ENCODE measurements around the gene SH3D21. TPM values are rescaled to one million over a fixed set of nuclear protein-coding genes. Genes with fewer than 3 reads are reported as not detected.

The SH3D21 gene
- total and polyA plus RNA-seq, 10 donors: 1.7 to 9.4 (median 4.0) TPM

DNA sequence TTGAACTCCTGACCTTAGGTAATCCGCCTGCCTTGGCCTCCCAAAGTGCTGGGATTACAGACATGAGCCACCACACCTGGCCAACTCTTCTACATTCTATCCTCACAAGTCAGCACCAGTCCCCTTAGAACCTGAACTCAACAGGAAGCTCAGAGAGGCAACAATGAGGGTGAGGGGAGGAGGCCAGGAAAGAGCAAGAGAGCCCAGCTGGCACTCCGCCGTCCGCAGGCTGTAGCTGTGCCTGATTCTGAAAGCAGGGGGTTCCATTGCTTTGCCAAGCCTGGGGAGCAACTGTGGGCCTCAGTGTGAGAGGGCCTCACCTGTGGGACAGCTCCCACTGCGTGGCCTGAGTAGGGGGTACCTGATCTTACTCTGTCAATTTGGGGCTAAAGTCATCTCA lies 60.9 kb downstream of the SH3D21 start:
- Histone ChIP-seq H3K27me3 (replicated peaks in 1 of 7) (no peaks in the 10 kb centered on the region), H3K36me3 (peaks cover 0 to 43% (median 14%) of the 10 kb centered on the region in 6 donors), H3K4me1 (peaks cover 39 to 86% (median 75%) of the 10 kb centered on the region in 6 donors), H3K9me3 (no peaks in the 10 kb centered on the region), H3K4me3 (peak overlapping the region in 1 of 8 donors; percentile 49), H3K27ac (peak overlapping the region; percentile 57 to 97 (median 82))
- TF ChIP-seq POLR2A (IDR thresholded peaks at IDR 0.05) (no peak), POLR2AphosphoS5 (IDR thresholded peaks at IDR 0.05) (peak in 1 of 3 donors; percentile 34)
- TF ChIP-seq, protein P1, sequence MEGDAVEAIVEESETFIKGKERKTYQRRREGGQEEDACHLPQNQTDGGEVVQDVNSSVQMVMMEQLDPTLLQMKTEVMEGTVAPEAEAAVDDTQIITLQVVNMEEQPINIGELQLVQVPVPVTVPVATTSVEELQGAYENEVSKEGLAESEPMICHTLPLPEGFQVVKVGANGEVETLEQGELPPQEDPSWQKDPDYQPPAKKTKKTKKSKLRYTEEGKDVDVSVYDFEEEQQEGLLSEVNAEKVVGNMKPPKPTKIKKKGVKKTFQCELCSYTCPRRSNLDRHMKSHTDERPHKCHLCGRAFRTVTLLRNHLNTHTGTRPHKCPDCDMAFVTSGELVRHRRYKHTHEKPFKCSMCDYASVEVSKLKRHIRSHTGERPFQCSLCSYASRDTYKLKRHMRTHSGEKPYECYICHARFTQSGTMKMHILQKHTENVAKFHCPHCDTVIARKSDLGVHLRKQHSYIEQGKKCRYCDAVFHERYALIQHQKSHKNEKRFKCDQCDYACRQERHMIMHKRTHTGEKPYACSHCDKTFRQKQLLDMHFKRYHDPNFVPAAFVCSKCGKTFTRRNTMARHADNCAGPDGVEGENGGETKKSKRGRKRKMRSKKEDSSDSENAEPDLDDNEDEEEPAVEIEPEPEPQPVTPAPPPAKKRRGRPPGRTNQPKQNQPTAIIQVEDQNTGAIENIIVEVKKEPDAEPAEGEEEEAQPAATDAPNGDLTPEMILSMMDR (IDR thresholded peaks at IDR 0.05 in 8 of 11, conservative IDR thresholded peaks at IDR 0.05 in 3 of 11): no peak
- WGBS, 5 donors: 36 to 77% (median 61%) methylated on average over 5 of the region's 5 CpGs
- intact Hi-C loops (cut with DNase I; ENCODE audit: low total_unique reads): no loop called here
- DNase-seq: peak; percentile 81

DNA sequence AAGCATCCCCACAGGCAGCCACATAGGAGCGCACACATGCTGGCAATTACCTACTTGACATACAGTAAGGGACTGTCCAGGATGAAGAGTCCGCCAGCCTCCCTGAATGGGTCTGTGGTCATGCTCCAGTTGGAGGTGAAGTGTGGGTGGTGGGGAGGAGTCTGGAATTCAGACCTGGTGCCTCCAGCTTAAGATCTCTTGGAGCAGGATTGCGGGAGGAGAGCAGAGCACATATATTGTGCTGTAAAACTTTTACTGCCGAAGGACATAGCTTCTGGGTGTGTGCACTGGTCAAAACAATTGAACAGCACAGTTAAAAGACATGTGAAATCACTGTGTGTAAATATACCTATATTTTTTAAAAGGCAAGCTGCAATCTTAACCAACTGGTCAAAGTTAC lies 61.6 kb downstream of the SH3D21 start:
- WGBS, 5 donors: 93 to 96% (median 94%) methylated on average over 4 of the region's 4 CpGs
- intact Hi-C loops (cut with DNase I; ENCODE audit: low total_unique reads): no loop called here
- no peaks in the 10 kb centered on the region for H3K27me3 ChIP-seq (replicated peaks in 1 of 7)
- peaks cover 44 to 89% (median 79%) of the 10 kb centered on the region in 6 donors for H3K4me1 ChIP-seq
- H3K4me3 ChIP-seq: no peak overlapping the region
- H3K36me3 ChIP-seq: peaks cover 0 to 40% (median 8%) of the 10 kb centered on the region in 6 donors
- no peaks in the 10 kb centered on the region for H3K9me3 ChIP-seq
- TF ChIP-seq POLR2A (IDR thresholded peaks at IDR 0.05): no peak
- TF ChIP-seq POLR2AphosphoS5 (IDR thresholded peaks at IDR 0.05): no peak
- TF ChIP-seq, protein P1 (IDR thresholded peaks at IDR 0.05 in 8 of 11, conservative IDR thresholded peaks at IDR 0.05 in 3 of 11): no peak
- H3K27ac ChIP-seq: peak overlapping the region; percentile 32 to 97 (median 82)
- no peak for DNase-seq

DNA sequence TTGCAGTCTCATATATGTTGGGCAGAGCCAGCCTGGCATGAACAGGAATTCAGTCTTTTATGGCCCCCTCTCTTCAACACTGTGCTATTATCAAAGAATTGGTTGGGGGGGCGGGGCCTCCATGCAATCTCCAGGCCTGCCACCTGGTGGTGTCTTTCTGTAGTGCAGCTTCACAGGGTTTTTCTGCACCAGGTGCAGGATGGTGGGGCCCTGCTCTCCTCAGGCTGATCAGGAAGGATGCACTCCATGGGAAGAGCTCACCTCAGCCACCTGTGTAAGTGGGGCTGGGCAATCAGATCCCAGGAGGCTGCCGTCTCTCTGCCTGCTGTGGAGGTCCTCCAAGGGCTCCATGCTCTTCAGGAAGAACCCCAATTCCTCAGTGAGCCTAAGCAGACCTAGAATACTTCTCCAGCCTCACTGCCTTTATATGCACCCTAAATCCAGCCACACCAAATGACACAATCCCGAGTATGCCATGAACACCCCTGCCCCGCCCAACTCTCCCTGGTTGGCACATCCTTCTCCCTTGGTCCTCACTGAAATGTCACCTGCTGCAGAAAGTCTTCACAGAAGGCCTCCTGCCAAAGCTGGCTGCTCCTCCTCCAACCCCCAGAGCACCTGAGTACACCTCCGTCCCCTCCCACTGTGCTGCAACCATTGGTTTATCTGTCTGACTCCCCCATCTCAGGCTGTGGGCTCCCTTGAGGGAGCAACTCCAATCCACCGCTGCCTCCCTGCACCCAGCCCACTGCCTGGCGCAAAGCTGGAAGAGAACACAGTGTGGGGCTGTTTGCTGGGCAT lies 63.1 kb downstream of the SH3D21 start:
- H3K4me1 ChIP-seq: peaks cover 59 to 100% (median 93%) of the 10 kb centered on the region in 6 donors
- peak; percentile 8 to 61 (median 31) for TF ChIP-seq POLR2AphosphoS5 (IDR thresholded peaks at IDR 0.05)
- TF ChIP-seq, protein P1 (IDR thresholded peaks at IDR 0.05 in 8 of 11, conservative IDR thresholded peaks at IDR 0.05 in 3 of 11): peak; percentile 88 to 98 (median 95)
- TF ChIP-seq POLR2A (IDR thresholded peaks at IDR 0.05): no peak
- DNase-seq: peak; percentile 92
- peak overlapping the region in 7 of 8 donors; percentile 42 to 97 (median 62) for H3K27ac ChIP-seq
- H3K27me3 ChIP-seq (replicated peaks in 1 of 7): no peaks in the 10 kb centered on the region
- no peaks in the 10 kb centered on the region for H3K9me3 ChIP-seq
- intact Hi-C loops (cut with DNase I; ENCODE audit: low total_unique reads): no loop called here
- H3K36me3 ChIP-seq: peaks cover 0 to 34% (median 2%) of the 10 kb centered on the region in 6 donors
- 49 to 71% (median 59%) methylated on average over 5 to 7 of the region's 7 CpGs for WGBS, 5 donors
- H3K4me3 ChIP-seq: peak overlapping the region in 1 of 8 donors; percentile 1

Other genes starting within 250 kb of the SH3D21 start
- not detected for gene TEKT2, start 222.3 kb upstream of the SH3D21 start, total RNA-seq
- gene TEKT2, start 222.3 kb upstream of the SH3D21 start, polyA plus RNA-seq: under 1 TPM in 1 of 3 donors, not detected in 2; 0.33 TPM
- 10 to 100 TPM; 21.3 to 44.9 (median 26.6) TPM for gene ADPRS, start 217.5 kb upstream of the SH3D21 start, total RNA-seq
- 10 to 100 TPM; 21.3 to 34.0 (median 22.2) TPM for gene ADPRS, start 217.5 kb upstream of the SH3D21 start, polyA plus RNA-seq
- 10 to 100 TPM in 4 of 7 donors, 1 to 10 TPM in 3; 7.0 to 32.0 (median 10.3) TPM for gene COL8A2, start 181.1 kb upstream of the SH3D21 start, total RNA-seq
- gene COL8A2, start 181.1 kb upstream of the SH3D21 start, polyA plus RNA-seq: 1 to 10 TPM; 2.1 to 5.9 (median 4.3) TPM
- 10 to 100 TPM; 46.7 to 98.1 (median 56.4) TPM for gene TRAPPC3, start 156.9 kb upstream of the SH3D21 start, total RNA-seq
- gene TRAPPC3, start 156.9 kb upstream of the SH3D21 start, polyA plus RNA-seq: 10 to 100 TPM; 42.9 to 70.1 (median 60.2) TPM
- gene MAP7D1, start 150.2 kb upstream of the SH3D21 start, total RNA-seq: 100 to 1,000 TPM in 3 of 7 donors, 10 to 100 TPM in 4; 72.6 to 116 (median 96.9) TPM
- 10 to 100 TPM; 30.4 to 62.7 (median 38.0) TPM for gene MAP7D1, start 150.2 kb upstream of the SH3D21 start, polyA plus RNA-seq
- 100 to 1,000 TPM in 1 of 7 donors, 10 to 100 TPM in 6; 72.8 to 109 (median 95.4) TPM for gene THRAP3, start 81.9 kb upstream of the SH3D21 start, total RNA-seq
- 10 to 100 TPM; 21.2 to 33.0 (median 27.0) TPM for gene THRAP3, start 81.9 kb upstream of the SH3D21 start, polyA plus RNA-seq
- 10 to 100 TPM; 31.1 to 77.4 (median 43.7) TPM for gene EVA1B, start 17.3 kb downstream of the SH3D21 start, total RNA-seq
- gene EVA1B, start 17.3 kb downstream of the SH3D21 start, polyA plus RNA-seq: 10 to 100 TPM; 17.2 to 45.1 (median 37.4) TPM
- 10 to 100 TPM; 43.3 to 79.2 (median 55.3) TPM for gene STK40, start 79.6 kb downstream of the SH3D21 start, total RNA-seq
- 10 to 100 TPM; 13.7 to 37.4 (median 14.8) TPM for gene STK40, start 79.6 kb downstream of the SH3D21 start, polyA plus RNA-seq
- 10 to 100 TPM; 42.9 to 62.2 (median 49.0) TPM for gene LSM10, start 91.5 kb downstream of the SH3D21 start, total RNA-seq
- gene LSM10, start 91.5 kb downstream of the SH3D21 start, polyA plus RNA-seq: 10 to 100 TPM; 65.1 to 87.6 (median 86.6) TPM
- 1 to 10 TPM; 1.1 to 3.3 (median 1.4) TPM for gene OSCP1, start 144.1 kb downstream of the SH3D21 start, total RNA-seq
- gene OSCP1, start 144.1 kb downstream of the SH3D21 start, polyA plus RNA-seq: 1 to 10 TPM in 1 of 3 donors, under 1 TPM in 2; 0.70 to 1.8 (median 0.76) TPM
- 10 to 100 TPM; 31.2 to 57.8 (median 38.0) TPM for gene MRPS15, start 158.0 kb downstream of the SH3D21 start, total RNA-seq
- gene MRPS15, start 158.0 kb downstream of the SH3D21 start, polyA plus RNA-seq: 10 to 100 TPM; 75.8 to 94.3 (median 91.3) TPM
- 100 to 1,000 TPM; 200 to 795 (median 433) TPM for gene CSF3R, start 176.5 kb downstream of the SH3D21 start, total RNA-seq
- 10 to 100 TPM in 2 of 3 donors, 1 to 10 TPM in 1; 8.9 to 73.8 (median 52.7) TPM for gene CSF3R, start 176.5 kb downstream of the SH3D21 start, polyA plus RNA-seq

Data from spleen (tissue), 11 donors.